SK-N-SH treated with all-trans-retinoic acid at 6 μM for 48 hours (cell line): ENCODE results near the gene CEMP1.

Experiments
- ATAC-seq: fragments of 200-7000 bp; cut with Tn5 transposase; 3 replicates; pipeline ENCODE4 v1.9.1; 2020; ENCODE audit warnings: mild to moderate bottlenecking, moderate library complexity
- ARNTL ChIP-seq: fragments of 450-650 bp; formaldehyde crosslinking; IDR thresholded peaks from 2 replicates; pipeline ENCODE4 v1.5.0; 2020; ENCODE audit warnings: low read depth, mild to moderate bottlenecking, moderate library complexity, borderline replicate concordance
- BACH2 ChIP-seq: fragments of 250-450 bp; sonication (Bioruptor Pico); IDR thresholded peaks from 2 replicates; pipeline ENCODE4 v1.9.0; 2021; ENCODE audit warnings: mild to moderate bottlenecking, borderline replicate concordance
- CREB5 ChIP-seq: fragments of 250-450 bp; sonication (Bioruptor Pico); IDR thresholded peaks from 2 replicates; pipeline ENCODE4 v1.5.1; 2020; ENCODE audit warnings: low read depth, mild to moderate bottlenecking, moderate library complexity
- CSDC2 ChIP-seq: fragments of 250-450 bp; sonication (Bioruptor Pico); IDR thresholded peaks from 2 replicates; pipeline ENCODE4 v1.5.0; 2020; ENCODE audit warnings: mild to moderate bottlenecking, moderate library complexity
- ESRRG ChIP-seq: fragments of 250-450 bp; sonication (Bioruptor Pico); IDR thresholded peaks from 2 replicates; pipeline ENCODE4 v1.6.1; 2021; ENCODE audit warnings: mild to moderate bottlenecking
- ISL1 ChIP-seq: fragments of 250-450 bp; sonication (Bioruptor Pico); IDR thresholded peaks from 2 replicates; pipeline ENCODE4 v2.1.2; 2022; ENCODE audit warnings: mild to moderate bottlenecking, moderate library complexity
- OSR1 ChIP-seq: fragments of 250-450 bp; sonication (Bioruptor Pico); IDR thresholded peaks from 2 replicates; pipeline ENCODE4 v1.8.0; 2022; ENCODE audit warnings: moderate library complexity, mild to moderate bottlenecking, inconsistent platforms
- PATZ1 ChIP-seq: fragments of 250-450 bp; sonication (Bioruptor Pico); IDR thresholded peaks from 2 replicates; pipeline ENCODE4 v1.8.0; 2020; ENCODE audit warnings: mild to moderate bottlenecking, moderate library complexity, borderline replicate concordance
- POU6F1 ChIP-seq: fragments of 250-450 bp; sonication (Bioruptor Pico); IDR thresholded peaks from 2 replicates; pipeline ENCODE4 v1.8.0; 2021; ENCODE audit warnings: low read depth, mild to moderate bottlenecking, moderate library complexity, borderline replicate concordance
- PPARA ChIP-seq: fragments of 250-450 bp; sonication (Bioruptor Pico); IDR thresholded peaks from 2 replicates; pipeline ENCODE4 v1.5.0; 2020; ENCODE audit warnings: mild to moderate bottlenecking, borderline replicate concordance
- RARB ChIP-seq: fragments of 250-450 bp; sonication (Bioruptor Pico); IDR thresholded peaks from 2 replicates; pipeline ENCODE4 v1.8.0; 2021; ENCODE audit warnings: mild to moderate bottlenecking, moderate library complexity
- SNAI2 ChIP-seq: fragments of 250-450 bp; sonication (Bioruptor Pico); IDR thresholded peaks from 2 replicates; pipeline ENCODE4 v1.5.0; 2020; ENCODE audit warnings: mild to moderate bottlenecking, moderate library complexity
- TCF4 ChIP-seq: fragments of 250-450 bp; sonication (Bioruptor Pico); IDR thresholded peaks from 2 replicates; pipeline ENCODE4 v1.8.0; 2021; ENCODE audit warnings: mild to moderate bottlenecking, moderate library complexity, borderline replicate concordance
- TOX ChIP-seq: fragments of 250-450 bp; sonication (Bioruptor Pico); IDR thresholded peaks from 2 replicates; pipeline ENCODE4 v1.8.0; 2021; ENCODE audit warnings: mild to moderate bottlenecking, moderate library complexity, borderline replicate concordance
- TSHZ2 ChIP-seq: fragments of 250-450 bp; sonication (Bioruptor Pico); IDR thresholded peaks from 2 replicates; pipeline ENCODE4 v1.5.0; 2020; ENCODE audit warnings: mild to moderate bottlenecking, moderate library complexity
- ZC3H10 ChIP-seq: fragments of 250-450 bp; sonication (Bioruptor Pico); IDR thresholded peaks from 2 replicates; pipeline ENCODE4 v1.5.1; 2021; ENCODE audit warnings: mild to moderate bottlenecking, moderate library complexity
- ZFP3 ChIP-seq: fragments of 250-450 bp; sonication (Bioruptor Pico); IDR thresholded peaks from 2 replicates; pipeline ENCODE4 v1.5.0; 2020; ENCODE audit warnings: mild to moderate bottlenecking, moderate library complexity
- ZFP30 ChIP-seq: fragments of 450-650 bp; formaldehyde crosslinking; IDR thresholded peaks from 2 replicates; pipeline ENCODE4 v1.5.0; 2022; ENCODE audit warnings: mild to moderate bottlenecking, moderate library complexity
- ZNF565 ChIP-seq: fragments of 450-650 bp; formaldehyde crosslinking; conservative IDR thresholded peaks from 2 replicates; pipeline ENCODE4 v1.5.0; 2020; ENCODE audit warnings: low read depth, mild to moderate bottlenecking, moderate library complexity
- ZNF70 ChIP-seq: fragments of 450-650 bp; formaldehyde crosslinking; IDR thresholded peaks from 2 replicates; pipeline ENCODE4 v1.5.0; 2020; ENCODE audit warnings: mild to moderate bottlenecking, moderate library complexity
- ZNF8 ChIP-seq: fragments of 450-650 bp; formaldehyde crosslinking; IDR thresholded peaks from 2 replicates; pipeline ENCODE4 v1.5.0; 2020; ENCODE audit warnings: mild to moderate bottlenecking, moderate library complexity
- TF ChIP-seq, protein P1 (sequence below): fragments of 250-450 bp; sonication (Bioruptor Pico); IDR thresholded peaks from 2 replicates; pipeline ENCODE4 v1.5.1; 2021; ENCODE audit warnings: mild to moderate bottlenecking, moderate library complexity

CEMP1 gene

GRCh38 chr16:2484898-2485508, 46.2 kb downstream of the CEMP1 start:
- TF ChIP-seq CREB5 (CRISPR knock-in tag) (no peak), ZNF565 (no peak), CSDC2 (no peak), SNAI2 (CRISPR knock-in tag) (no peak), OSR1 (CRISPR knock-in tag) (no peak), PATZ1 (no peak), ARNTL (CRISPR knock-in tag) (no peak), RARB (CRISPR knock-in tag) (no peak), POU6F1 (CRISPR knock-in tag) (no peak), ZNF70 (CRISPR knock-in tag) (no peak), TOX (no peak), TCF4 (CRISPR knock-in tag) (no peak), BACH2 (no peak), ZC3H10 (CRISPR knock-in tag) (no peak), TSHZ2 (CRISPR knock-in tag) (no peak), ISL1 (no peak)
- no peak for ATAC-seq

DNA sequence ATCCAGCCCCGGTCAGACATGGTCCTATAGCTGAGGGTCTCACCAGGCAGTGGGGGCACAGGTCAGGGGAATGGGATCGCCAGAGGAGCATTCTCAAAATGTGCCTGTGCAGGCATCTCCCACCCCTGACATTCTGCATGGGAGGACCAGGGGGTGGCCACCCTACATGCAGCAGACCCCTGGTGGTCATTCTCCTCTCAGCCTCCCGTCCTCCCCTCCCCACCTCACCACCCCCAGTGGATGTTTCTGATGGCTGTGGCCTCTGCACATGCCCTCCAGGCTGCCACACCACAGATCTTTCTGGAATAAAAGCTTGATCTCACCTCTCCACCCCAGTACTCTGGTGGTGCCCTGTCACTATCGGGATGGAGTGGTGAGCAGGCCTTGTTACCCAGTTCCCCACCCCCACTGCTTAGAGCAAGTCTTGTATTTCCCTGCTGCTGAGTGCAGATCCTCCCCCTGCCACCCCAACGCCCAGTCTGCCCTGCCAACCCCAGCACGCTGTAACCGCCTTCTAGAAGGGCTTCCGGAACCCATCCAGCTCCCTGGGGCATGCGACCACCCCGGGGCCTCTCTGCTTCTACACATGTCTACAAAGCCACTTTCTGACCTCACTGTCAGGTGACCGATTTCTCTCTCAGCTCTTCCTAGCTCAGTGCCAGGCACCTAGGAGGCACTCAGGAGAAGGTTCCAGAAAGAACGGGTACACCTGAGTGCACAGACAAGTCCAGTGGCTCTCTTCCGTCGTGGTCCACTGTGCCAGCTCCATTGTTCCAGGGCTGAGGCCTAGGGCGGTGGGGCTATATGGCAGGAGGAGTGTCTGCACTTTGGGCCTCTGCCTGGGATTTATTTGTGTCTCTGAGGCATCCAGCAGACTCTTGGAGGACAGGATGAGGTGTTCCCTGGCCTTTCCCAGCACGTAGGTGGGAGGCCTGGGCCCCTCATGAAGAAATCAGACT, 47.0 kb downstream of the CEMP1 start:
- TF ChIP-seq ZFP30 (CRISPR knock-in tag) (no peak), ZC3H10 (CRISPR knock-in tag) (no peak), ZFP3 (CRISPR knock-in tag) (no peak), ESRRG (CRISPR knock-in tag) (no peak), ISL1 (no peak), BACH2 (no peak), RARB (CRISPR knock-in tag) (no peak), CSDC2 (no peak), ZNF565 (no peak), CREB5 (CRISPR knock-in tag) (no peak), TOX (no peak), PPARA (CRISPR knock-in tag) (no peak), OSR1 (CRISPR knock-in tag) (no peak), ZNF70 (CRISPR knock-in tag) (no peak), TCF4 (CRISPR knock-in tag) (no peak), ZNF8 (CRISPR knock-in tag) (no peak), TSHZ2 (CRISPR knock-in tag) (no peak)
- TF ChIP-seq, protein P1, sequence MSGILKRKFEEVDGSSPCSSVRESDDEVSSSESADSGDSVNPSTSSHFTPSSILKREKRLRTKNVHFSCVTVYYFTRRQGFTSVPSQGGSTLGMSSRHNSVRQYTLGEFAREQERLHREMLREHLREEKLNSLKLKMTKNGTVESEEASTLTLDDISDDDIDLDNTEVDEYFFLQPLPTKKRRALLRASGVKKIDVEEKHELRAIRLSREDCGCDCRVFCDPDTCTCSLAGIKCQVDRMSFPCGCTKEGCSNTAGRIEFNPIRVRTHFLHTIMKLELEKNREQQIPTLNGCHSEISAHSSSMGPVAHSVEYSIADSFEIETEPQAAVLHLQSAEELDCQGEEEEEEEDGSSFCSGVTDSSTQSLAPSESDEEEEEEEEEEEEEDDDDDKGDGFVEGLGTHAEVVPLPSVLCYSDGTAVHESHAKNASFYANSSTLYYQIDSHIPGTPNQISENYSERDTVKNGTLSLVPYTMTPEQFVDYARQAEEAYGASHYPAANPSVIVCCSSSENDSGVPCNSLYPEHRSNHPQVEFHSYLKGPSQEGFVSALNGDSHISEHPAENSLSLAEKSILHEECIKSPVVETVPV (CRISPR knock-in tag) = no peak
- TF ChIP-seq, all 23 proteins: peak for 0

More for the DNA sequence above, 47.0 kb downstream of the CEMP1 start:
- ATAC-seq = no peak
